ENCODE measurements around the gene TMEM181.
"Not testable (repeated sequence)": the region's sequence is repeated elsewhere in the genome, so short reads cannot be mapped to it uniquely, and the experiment has no call there.

- not testable (repeated sequence) for TF ChIP-seq CTCF, POLR2A (IDR thresholded peaks at IDR 0.05)
Measured at GRCh38 chr6:158677094-158677493, 117.2 kb downstream of the TMEM181 start.

All from right lobe of liver (tissue), 4 donors.